Smooth muscle cell of the brain vasculature (primary cell): ENCODE measurements around the gene LCP1.
"Not testable (repeated sequence)": the region's sequence is repeated elsewhere in the genome, so short reads cannot be mapped to it uniquely, and the experiment has no call there.

ENCODE experiments used
- DNase-seq: peaks from one replicate; pipeline ENCODE4 v3.0.0-alpha.2; 2012; ENCODE audit warnings: low read depth, low spot score

LCP1 gene

GRCh38 chr13:46181840-46182490, at the start of gene LCP1:
Gene LCP1, minus strand, starts transcription at chr13:46182177. Its CDS starts 22,515 bp downstream, at chr13:46159662.
- no peak for DNase-seq

GRCh38 chr13:46229251-46229650, 47.3 kb upstream of the LCP1 start:
- DNase-seq: no peak

- DNase-seq: not testable (repeated sequence)
These were observed 38.3 kb upstream of the LCP1 start for GRCh38 chr13:46220234-46220633.

- DNase-seq: not testable (repeated sequence)
These were observed 32.8 kb upstream of the LCP1 start for GRCh38 chr13:46214741-46215140.

- DNase-seq: no peak
These were observed 31.3 kb upstream of the LCP1 start for GRCh38 chr13:46213242-46213641.

GRCh38 chr13:46211483-46212351, 29.7 kb upstream of the LCP1 start, which contains the start of gene LRRC63:
Gene LRRC63, plus strand, starts transcription at chr13:46211928. Its CDS starts 1,107 bp downstream, at chr13:46213035.
- no peak for DNase-seq

- DNase-seq: no peak
These were observed 29.1 kb upstream of the LCP1 start for GRCh38 chr13:46211116-46211482.

- no peak for DNase-seq
These were observed 28.5 kb upstream of the LCP1 start for GRCh38 chr13:46210362-46211083.

- no peak for DNase-seq
These were observed 25.9 kb upstream of the LCP1 start for GRCh38 chr13:46207828-46208227.

- no peak for DNase-seq
These were observed 24.2 kb upstream of the LCP1 start for GRCh38 chr13:46206143-46206542.

- DNase-seq: no peak
These were observed 21.0 kb upstream of the LCP1 start for GRCh38 chr13:46202966-46203365.

- DNase-seq: no peak
These were observed 20.3 kb upstream of the LCP1 start for GRCh38 chr13:46202188-46202795.

GRCh38 chr13:46198696-46199193, 16.8 kb upstream of the LCP1 start:
- DNase-seq: no peak

- no peak for DNase-seq
These were observed 15.5 kb upstream of the LCP1 start for GRCh38 chr13:46197299-46198048.

GRCh38 chr13:46195016-46195415, 13.0 kb upstream of the LCP1 start:
- DNase-seq: no peak

GRCh38 chr13:46192412-46192811, 10.4 kb upstream of the LCP1 start:
- no peak for DNase-seq

- no peak for DNase-seq
These were observed 3.7 kb upstream of the LCP1 start for GRCh38 chr13:46185634-46186033.

- no peak for DNase-seq
These were observed 2.3 kb upstream of the LCP1 start for GRCh38 chr13:46184277-46184699.

GRCh38 chr13:46183018-46183946, 1.3 kb upstream of the LCP1 start:
- no peak for DNase-seq

GRCh38 chr13:46182491-46182877, 507 bp upstream of the LCP1 start:
- no peak for DNase-seq
